HTR-8/SVneo (cell line): Measurements from ENCODE around the gene BCL2.

Source experiments
- DNase-seq: peaks from one replicate; pipeline ENCODE4 v3.0.0; 2011; ENCODE audit warnings: low spot score, mixed read lengths; ENCODE audit not compliant: insufficient read length
- FAIRE-seq: peaks from 2 replicates; lab custom pipeline; 2011; peaks lifted over from hg19 to GRCh38; lab: Jason Lieb, UNC

Gene BCL2

GRCh38 chr18:63187791-63188460 lies 131.6 kb downstream of the BCL2 start:
- no peak for DNase-seq
- FAIRE-seq, result no peak

GRCh38 chr18:63187223-63187574 lies 132.4 kb downstream of the BCL2 start:
- FAIRE-seq, result no peak
- DNase-seq, result no peak

- no peak for DNase-seq
- FAIRE-seq, result no peak
Measured at GRCh38 chr18:63186520-63187222, 132.9 kb downstream of the BCL2 start.

- no peak for FAIRE-seq
- no peak for DNase-seq
Measured at GRCh38 chr18:63185984-63186383, 133.6 kb downstream of the BCL2 start.

GRCh38 chr18:63183952-63184770 lies 135.4 kb downstream of the BCL2 start:
- DNase-seq (no peak), FAIRE-seq (no peak)

GRCh38 chr18:63183378-63183777 lies 136.2 kb downstream of the BCL2 start:
- no peak for DNase-seq
- no peak for FAIRE-seq

GRCh38 chr18:63182861-63183260 lies 136.7 kb downstream of the BCL2 start:
- FAIRE-seq (no peak), DNase-seq (no peak)

GRCh38 chr18:63182310-63182772 lies 137.2 kb downstream of the BCL2 start:
- no peak for FAIRE-seq
- no peak for DNase-seq

GRCh38 chr18:63181706-63182309 lies 137.8 kb downstream of the BCL2 start:
- FAIRE-seq, result no peak
- no peak for DNase-seq

GRCh38 chr18:63180971-63181376 lies 138.6 kb downstream of the BCL2 start:
- DNase-seq (no peak), FAIRE-seq (no peak)

GRCh38 chr18:63180321-63180720 lies 139.2 kb downstream of the BCL2 start:
- DNase-seq, result no peak
- FAIRE-seq, result no peak

GRCh38 chr18:63179422-63179821 lies 140.1 kb downstream of the BCL2 start:
- FAIRE-seq, result no peak
- DNase-seq, result no peak

GRCh38 chr18:63178971-63179370 lies 140.6 kb downstream of the BCL2 start:
- no peak for FAIRE-seq

GRCh38 chr18:63177919-63178821 lies 141.4 kb downstream of the BCL2 start:
- FAIRE-seq (no peak), DNase-seq (no peak)

More at GRCh38 chr18:63178971-63179370, 140.6 kb downstream of the BCL2 start:
- no peak for DNase-seq

- DNase-seq (no peak), FAIRE-seq (no peak)
Measured at GRCh38 chr18:63177259-63177658, 142.3 kb downstream of the BCL2 start.

- no peak for DNase-seq
- FAIRE-seq, result no peak
Measured at GRCh38 chr18:63175264-63175663, 144.3 kb downstream of the BCL2 start.

GRCh38 chr18:63173983-63174382 lies 145.6 kb downstream of the BCL2 start:
- DNase-seq (no peak), FAIRE-seq (no peak)

GRCh38 chr18:63169853-63170252 lies 149.7 kb downstream of the BCL2 start:
- FAIRE-seq (no peak), DNase-seq (no peak)

GRCh38 chr18:63168287-63168686 lies 151.3 kb downstream of the BCL2 start:
- no peak for DNase-seq
- FAIRE-seq, result no peak

GRCh38 chr18:63166142-63166541 lies 153.4 kb downstream of the BCL2 start:
- DNase-seq (no peak), FAIRE-seq (no peak)
